ENCODE data around the gene SNX7. TPM values are rescaled to one million over a fixed set of nuclear protein-coding genes. Genes with fewer than 3 reads are reported as not detected.

Gene SNX7
- total RNA-seq, 1 donor from 2014 or later: 46.0 TPM

GRCh38 chr1:98769162-98769561 lies 107.6 kb downstream of the SNX7 start:
- no peak overlapping the region for H3K27ac Mint-ChIP-seq (ENCODE audit: unreplicated experiment)
- no peaks in the 10 kb centered on the region for H3K36me3 Mint-ChIP-seq (ENCODE audit: low read depth, unreplicated experiment)
- no peak for TF ChIP-seq CTCF (IDR thresholded peaks at IDR 0.05; ENCODE audit: unreplicated experiment)
- no peaks in the 10 kb centered on the region for H3K4me1 Mint-ChIP-seq (ENCODE audit: unreplicated experiment)
- no peak overlapping the region for H3K4me3 Mint-ChIP-seq (ENCODE audit: unreplicated experiment)
- no peaks in the 10 kb centered on the region for H3K9me3 Mint-ChIP-seq (ENCODE audit: unreplicated experiment)
- H3K27me3 Mint-ChIP-seq (ENCODE audit: unreplicated experiment): no peaks in the 10 kb centered on the region
- DNase-seq (ENCODE audit: low spot score): no peak

- Mint-ChIP-seq H3K9me3 (ENCODE audit: unreplicated experiment) (peaks cover 5% of the 10 kb centered on the region), H3K4me3 (ENCODE audit: unreplicated experiment) (no peak overlapping the region), H3K27ac (ENCODE audit: unreplicated experiment) (no peak overlapping the region), H3K36me3 (ENCODE audit: low read depth, unreplicated experiment) (no peaks in the 10 kb centered on the region), H3K4me1 (ENCODE audit: unreplicated experiment) (peaks cover 3% of the 10 kb centered on the region), H3K27me3 (ENCODE audit: unreplicated experiment) (peaks cover 2% of the 10 kb centered on the region)
- no peak for TF ChIP-seq CTCF (IDR thresholded peaks at IDR 0.05; ENCODE audit: unreplicated experiment)
- no peak for DNase-seq (ENCODE audit: low spot score)
These were observed 120.4 kb downstream of the SNX7 start for GRCh38 chr1:98781906-98782305.

- DNase-seq (ENCODE audit: low spot score): no peak
- Mint-ChIP-seq H3K4me3 (ENCODE audit: unreplicated experiment) (no peak overlapping the region), H3K27me3 (ENCODE audit: unreplicated experiment) (peaks cover 2% of the 10 kb centered on the region), H3K36me3 (ENCODE audit: low read depth, unreplicated experiment) (no peaks in the 10 kb centered on the region), H3K27ac (ENCODE audit: unreplicated experiment) (no peak overlapping the region), H3K9me3 (ENCODE audit: unreplicated experiment) (peaks cover 5% of the 10 kb centered on the region), H3K4me1 (ENCODE audit: unreplicated experiment) (peaks cover 3% of the 10 kb centered on the region)
- TF ChIP-seq CTCF (IDR thresholded peaks at IDR 0.05; ENCODE audit: unreplicated experiment): no peak
These were observed 122.3 kb downstream of the SNX7 start for GRCh38 chr1:98783821-98784220.

- no peak for DNase-seq (ENCODE audit: low spot score)
- H3K36me3 Mint-ChIP-seq (ENCODE audit: low read depth, unreplicated experiment): no peaks in the 10 kb centered on the region
- H3K27ac Mint-ChIP-seq (ENCODE audit: unreplicated experiment): no peak overlapping the region
- TF ChIP-seq CTCF (IDR thresholded peaks at IDR 0.05; ENCODE audit: unreplicated experiment): no peak
- no peak overlapping the region for H3K4me3 Mint-ChIP-seq (ENCODE audit: unreplicated experiment)
- H3K9me3 Mint-ChIP-seq (ENCODE audit: unreplicated experiment): no peaks in the 10 kb centered on the region
- no peaks in the 10 kb centered on the region for H3K27me3 Mint-ChIP-seq (ENCODE audit: unreplicated experiment)
- no peaks in the 10 kb centered on the region for H3K4me1 Mint-ChIP-seq (ENCODE audit: unreplicated experiment)
These were observed 130.0 kb downstream of the SNX7 start for GRCh38 chr1:98791498-98791897.

GRCh38 chr1:98792123-98792522 lies 130.6 kb downstream of the SNX7 start:
- H3K36me3 Mint-ChIP-seq (ENCODE audit: low read depth, unreplicated experiment): no peaks in the 10 kb centered on the region
- H3K4me3 Mint-ChIP-seq (ENCODE audit: unreplicated experiment): no peak overlapping the region
- H3K4me1 Mint-ChIP-seq (ENCODE audit: unreplicated experiment): no peaks in the 10 kb centered on the region
- TF ChIP-seq CTCF (IDR thresholded peaks at IDR 0.05; ENCODE audit: unreplicated experiment): no peak
- H3K27me3 Mint-ChIP-seq (ENCODE audit: unreplicated experiment): no peaks in the 10 kb centered on the region
- no peak for DNase-seq (ENCODE audit: low spot score)
- no peak overlapping the region for H3K27ac Mint-ChIP-seq (ENCODE audit: unreplicated experiment)
- H3K9me3 Mint-ChIP-seq (ENCODE audit: unreplicated experiment): no peaks in the 10 kb centered on the region
